Stimulated activated CD4-positive, alpha-beta T cell treated with anti-CD3 and anti-CD28 coated beads, Interleukin-4, amount 100 ng/mL, for 1 hour (primary cell): Measurements from ENCODE around the gene CUL7.
A peak's percentile ranks its signal among the peaks of the same experiment; 100 is the strongest.
"Not testable (repeated sequence)": the region's sequence is repeated elsewhere in the genome, so short reads cannot be mapped to it uniquely, and the experiment has no call there.

Experiments used
- DNase-seq: peaks from one replicate; pipeline ENCODE4 v3.0.0-alpha.2; 2020

CUL7 gene

DNA sequence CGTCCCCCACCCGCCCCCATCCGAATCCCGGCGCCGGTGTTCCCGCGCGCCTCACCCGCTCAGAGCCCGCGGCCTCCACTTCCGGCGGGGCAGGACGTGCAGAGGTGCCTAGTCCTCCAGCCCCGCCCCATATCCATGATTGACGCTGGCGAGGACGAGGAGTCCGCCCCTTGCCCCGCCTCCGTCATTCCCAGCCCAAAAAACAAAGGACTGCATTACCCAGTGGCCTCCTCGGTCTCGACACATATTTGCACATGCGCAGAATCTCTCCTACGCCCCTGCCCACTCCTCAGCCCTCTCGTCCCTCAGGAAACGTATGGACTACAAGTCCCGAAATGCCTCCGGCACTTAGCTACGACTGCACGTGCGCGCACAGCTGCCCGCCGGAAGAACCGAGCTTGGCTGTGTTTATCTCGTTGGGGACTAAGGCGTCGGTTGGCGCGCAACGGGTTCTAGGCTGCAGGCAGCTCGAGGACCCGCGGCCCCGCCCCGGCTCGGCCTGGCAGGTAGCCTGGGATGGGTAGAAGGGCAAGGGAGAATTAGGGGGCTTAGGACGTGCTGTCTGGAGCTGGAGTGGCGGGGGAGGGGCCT lies 39.7 kb downstream of the CUL7 start, which contains the start of the genes KLHDC3 and MEA1:
Gene KLHDC3 (plus strand): TSS at position 407 of the 591 bp plus-strand sequence. CDS start 2,944 bp downstream, outside the sequence.
Gene MEA1 (minus strand): TSS at position 104 of the 591 bp plus-strand sequence. CDS start 133 bp downstream, outside the sequence.
- peak; percentile 98 for DNase-seq

DNA sequence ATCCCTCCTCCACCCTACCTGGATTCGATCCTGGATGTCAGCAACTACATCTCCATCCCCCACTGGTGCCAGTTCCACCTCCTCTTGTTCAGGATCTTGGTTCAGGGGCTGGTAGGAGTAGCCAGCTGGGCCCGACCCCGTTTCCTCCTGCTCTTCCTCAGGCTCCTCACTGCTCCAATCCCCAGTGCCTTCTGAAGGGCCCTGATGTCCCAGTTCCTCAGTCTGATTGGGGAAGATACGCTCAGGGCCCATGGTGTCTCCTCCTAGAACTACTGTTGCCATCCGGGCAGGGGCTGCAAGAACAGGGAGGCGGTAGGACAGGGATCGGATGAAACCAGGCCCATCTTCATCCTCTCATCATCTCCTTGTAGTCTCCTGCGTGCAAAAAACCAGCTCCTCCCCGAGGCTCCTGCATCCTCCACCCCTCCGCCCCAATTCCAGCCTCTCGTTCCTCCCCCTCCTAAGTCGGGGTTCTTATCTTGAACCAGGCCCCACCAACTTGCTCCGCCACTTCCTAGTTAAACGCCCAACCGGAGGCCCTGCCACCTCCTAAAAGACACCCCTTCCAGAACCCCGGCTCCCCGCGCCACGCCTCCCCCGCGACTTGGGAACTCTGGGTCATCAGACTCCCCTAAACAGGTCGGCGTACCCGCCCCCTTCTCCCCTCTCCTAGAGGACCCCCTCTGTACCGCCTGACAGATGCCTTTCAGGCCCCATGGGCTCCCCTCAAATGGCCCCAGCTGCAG lies 40.4 kb downstream of the CUL7 start:
- DNase-seq, result no peak

DNA sequence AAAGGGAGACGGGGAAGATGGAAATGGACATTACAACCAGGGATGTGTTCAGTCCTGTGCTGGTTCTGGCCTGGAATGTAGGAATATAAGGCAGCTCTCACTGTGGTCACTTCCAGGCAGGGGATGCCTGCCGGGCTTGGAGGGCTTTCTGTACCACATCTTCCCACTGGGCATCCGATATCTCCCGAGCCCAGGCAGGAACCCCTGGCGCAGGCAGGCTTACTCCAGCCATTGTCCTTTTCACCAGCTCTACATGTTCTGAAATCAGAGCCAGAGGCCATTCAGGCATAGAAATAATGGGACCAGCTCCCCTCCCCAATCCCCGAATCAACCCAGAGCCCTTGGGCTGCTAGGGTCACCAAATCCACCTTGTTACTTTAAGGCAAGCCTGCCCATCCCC lies 41.3 kb downstream of the CUL7 start:
- no peak for DNase-seq

DNA sequence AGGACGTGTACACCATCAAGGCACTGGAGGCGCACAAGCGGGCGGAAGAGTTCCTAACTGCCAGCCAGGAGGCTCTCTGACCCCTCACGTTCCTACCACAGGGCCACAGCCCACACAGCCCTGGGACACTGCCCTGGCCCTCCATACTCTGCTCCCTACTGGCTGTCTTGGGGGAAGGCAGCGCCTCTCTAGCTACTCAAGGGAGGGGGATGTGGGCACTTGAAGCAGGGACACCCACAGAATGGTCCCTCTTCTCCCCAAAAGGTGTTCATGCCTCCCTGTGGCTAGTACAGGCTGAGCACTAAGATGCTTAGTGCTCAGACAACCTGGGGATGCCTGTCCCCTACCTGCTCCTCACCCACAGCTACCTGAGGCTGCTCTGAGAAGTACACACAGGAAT lies 42.4 kb downstream of the CUL7 start:
- no peak for DNase-seq

DNA sequence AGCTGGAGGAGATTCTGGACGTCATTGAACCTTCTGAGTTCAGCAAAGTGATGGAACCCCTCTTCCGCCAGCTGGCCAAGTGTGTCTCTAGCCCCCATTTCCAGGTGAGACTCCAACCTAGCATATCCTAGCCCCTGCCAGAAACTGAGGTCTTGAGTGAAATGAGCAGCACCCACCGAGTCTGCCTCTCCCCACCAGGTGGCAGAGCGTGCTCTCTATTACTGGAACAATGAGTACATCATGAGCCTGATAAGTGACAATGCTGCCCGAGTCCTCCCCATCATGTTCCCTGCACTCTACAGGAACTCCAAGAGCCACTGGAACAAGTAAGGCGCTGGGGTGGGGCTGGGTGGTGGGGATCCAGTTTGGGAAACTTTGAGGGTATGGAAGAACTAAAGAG lies 44.5 kb downstream of the CUL7 start:
- peak; percentile 47 for DNase-seq

DNA sequence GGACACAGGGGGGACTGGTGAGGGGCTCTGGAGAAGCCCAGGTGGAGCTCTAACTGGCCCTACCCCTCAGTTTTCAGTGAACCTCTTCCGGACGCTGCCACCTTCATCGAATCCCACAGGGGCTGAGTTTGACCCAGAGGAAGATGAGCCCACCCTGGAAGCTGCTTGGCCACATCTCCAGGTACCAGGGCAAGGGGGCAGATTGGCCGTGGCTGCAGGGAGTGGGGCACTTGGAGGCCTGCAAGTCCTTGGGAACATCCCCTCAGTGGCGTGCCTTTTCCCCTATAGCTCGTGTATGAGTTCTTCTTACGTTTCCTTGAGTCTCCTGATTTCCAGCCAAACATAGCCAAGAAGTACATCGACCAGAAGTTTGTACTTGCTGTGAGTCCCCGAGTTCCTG lies 46.5 kb downstream of the CUL7 start:
- no peak for DNase-seq

DNA sequence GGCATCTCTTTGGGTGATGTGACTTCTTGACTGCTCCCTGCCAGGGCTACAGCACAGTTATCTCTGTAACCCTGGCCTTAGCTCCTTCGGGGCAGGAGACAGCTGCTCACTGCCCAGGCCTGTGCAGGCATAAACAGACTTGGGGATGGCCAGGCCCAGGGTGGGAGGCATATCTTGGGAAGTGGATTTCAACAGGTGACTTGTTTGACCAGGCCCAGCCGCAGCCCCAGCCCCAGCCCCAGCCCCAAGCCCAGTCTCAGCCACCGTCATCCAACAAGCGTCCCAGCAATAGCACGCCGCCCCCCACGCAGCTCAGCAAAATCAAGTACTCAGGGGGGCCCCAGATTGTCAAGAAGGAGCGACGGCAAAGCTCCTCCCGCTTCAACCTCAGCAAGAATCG lies 47.4 kb downstream of the CUL7 start:
- DNase-seq, result no peak

DNA sequence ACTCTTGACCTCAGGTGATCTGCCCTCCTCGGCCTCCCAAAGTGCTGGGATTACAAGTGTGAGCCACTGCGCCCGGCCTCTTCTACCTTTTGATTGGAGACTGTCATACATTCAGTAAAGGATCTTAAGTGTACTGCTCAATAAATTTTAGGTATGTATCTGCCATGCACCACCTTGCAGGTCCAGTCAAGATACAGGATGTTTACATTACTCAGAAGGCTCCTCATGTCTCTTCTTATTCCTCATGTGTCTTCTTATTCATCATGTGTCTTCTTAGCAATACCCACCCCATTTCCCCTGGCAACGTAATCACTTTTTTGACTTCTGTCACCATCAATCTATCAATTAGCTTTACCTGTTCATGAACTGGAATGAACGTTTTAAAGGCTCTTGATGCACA lies 47.8 kb downstream of the CUL7 start:
- DNase-seq, result no peak

DNA sequence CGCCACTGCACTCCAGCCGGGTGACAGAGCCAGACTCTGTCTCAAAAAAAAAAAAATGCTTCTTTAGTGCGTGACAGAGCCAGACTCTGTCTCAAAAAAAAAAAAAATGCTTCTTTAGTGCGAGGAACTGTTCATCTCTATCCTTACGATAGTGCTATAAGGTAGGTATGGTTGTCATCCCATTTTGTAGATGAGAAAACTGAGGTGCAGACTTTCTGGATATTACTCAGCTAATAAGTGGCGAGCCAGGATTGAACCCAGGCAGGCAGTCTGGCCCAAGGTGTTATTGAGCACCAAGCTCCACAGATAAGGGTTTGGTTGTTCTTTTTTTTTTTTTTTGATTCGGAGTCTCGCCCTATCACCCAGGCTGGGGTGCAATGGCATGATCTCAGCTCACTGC lies 51.8 kb downstream of the CUL7 start:
- DNase-seq, result no peak

DNA sequence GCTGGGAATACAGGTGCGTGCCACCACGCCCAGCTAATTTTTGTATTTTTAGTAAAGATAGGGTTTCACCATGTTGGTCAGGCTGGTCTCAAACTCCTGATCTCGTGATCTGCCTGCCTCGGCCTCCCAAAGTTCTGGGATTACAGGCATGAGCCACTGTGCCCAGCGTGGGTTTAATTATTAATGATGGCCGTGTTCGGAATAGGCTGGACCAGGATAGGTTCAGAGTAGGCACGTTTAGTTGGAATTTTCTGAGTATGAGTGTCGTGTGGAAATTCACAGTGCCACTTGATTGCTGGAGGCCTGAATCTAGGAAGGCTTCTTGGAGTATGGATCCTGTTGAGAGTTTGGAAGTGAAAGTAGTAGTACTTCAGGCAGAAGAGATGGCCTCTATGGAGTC lies 55.4 kb downstream of the CUL7 start:
- not testable (repeated sequence) for DNase-seq

DNA sequence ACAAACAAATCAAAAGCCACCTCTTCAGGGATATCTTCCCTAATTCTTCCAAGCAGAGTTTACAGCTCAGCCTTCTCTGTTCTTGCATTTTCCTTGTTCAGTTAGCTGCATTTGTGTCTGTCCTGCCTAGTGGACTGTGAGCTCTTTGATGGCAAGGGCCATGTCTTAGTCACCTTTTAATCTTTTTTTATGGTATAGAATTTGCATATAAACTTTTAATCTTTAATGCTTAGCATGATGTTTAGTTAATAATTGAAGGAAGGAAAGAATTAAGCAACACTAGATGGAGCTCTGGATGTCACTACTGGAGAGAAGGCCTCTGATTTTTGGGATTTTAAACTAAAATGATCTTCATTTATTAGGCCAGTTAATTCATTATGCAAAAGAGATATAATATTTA lies 57.1 kb downstream of the CUL7 start:
- no peak for DNase-seq

DNA sequence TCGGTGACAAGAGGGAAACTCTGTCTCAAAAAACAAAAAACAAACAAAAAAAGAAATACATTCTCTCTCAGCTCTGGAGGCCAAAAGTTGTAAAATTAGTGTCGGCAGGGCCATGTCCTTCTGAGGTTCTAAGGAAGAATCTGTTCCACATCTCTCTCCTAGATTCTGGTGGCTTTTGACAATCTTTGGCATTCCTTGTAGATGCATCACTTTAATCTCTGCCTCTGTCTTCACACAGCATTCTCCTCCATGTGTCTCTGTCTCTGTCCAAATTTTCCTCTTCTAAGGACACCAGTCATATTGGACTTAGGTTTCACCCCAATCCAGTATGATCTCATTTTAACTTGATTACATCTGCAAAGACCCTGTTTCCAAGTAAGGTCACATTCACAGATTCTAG lies 60.2 kb downstream of the CUL7 start:
- no peak for DNase-seq

DNA sequence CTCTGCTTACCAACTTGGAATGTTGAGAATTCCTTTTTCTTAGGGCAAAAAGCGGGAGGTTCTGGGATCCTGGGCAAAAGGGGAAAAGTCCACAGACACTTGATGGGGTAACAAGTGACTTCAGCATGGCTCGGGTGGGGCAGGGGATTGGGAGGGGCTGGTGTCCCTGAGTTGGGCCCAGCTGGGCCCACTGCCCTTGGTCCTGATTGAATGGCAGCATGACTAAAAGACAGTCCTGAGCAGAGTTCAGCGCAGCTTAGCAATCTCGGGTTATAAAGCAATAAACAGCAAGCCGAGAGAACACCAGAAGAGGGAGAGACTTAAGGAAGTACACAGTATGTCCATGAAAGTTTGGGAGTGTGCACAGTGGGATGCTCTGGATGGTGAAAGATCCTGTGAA lies 63.7 kb downstream of the CUL7 start:
- DNase-seq, result no peak

DNA sequence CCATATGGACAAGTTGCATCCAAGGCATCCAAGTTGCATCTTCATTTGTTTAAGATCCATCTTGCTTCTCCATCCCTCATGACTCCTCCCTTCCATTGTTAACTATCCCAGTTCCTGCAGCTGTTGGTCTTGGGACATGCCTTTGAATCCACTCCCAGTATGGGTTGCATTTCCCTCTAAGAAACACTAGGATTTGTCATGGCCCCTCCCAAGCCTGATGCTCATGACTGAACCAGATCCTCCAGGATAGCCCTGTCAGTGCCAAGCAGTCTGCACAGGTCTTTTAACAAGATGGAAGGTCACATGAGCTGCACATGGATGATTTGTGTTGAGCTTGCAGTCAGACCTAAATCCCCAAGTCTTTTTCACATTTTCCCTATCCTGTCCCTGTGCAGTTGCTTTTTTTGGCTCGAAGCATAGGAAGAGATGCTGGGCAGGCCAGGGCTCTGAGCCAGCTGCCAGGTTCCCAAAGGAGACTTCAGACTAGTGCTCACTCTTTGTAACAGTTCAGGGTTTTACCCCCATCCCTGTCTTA lies 65.1 kb downstream of the CUL7 start:
- DNase-seq, result no peak
